NCI-H2107 (cell line): ENCODE measurements around the gene BOD1L2.
A peak's percentile ranks its signal among the peaks of the same experiment; 100 is the strongest.

Experiments used
- DNase-seq: peaks from one replicate; lab custom pipeline; 2025; lab: John Stamatoyannopoulos, UW

BOD1L2 gene

GRCh38 chr18:57150081-57150480, 3.2 kb downstream of the BOD1L2 start:
- DNase-seq = no peak

- peak; percentile 29 for DNase-seq
Measured at GRCh38 chr18:57150828-57151227, 3.9 kb downstream of the BOD1L2 start.

GRCh38 chr18:57154191-57154830, 7.4 kb downstream of the BOD1L2 start:
- no peak for DNase-seq

- no peak for DNase-seq
Measured at GRCh38 chr18:57164401-57164800, 17.5 kb downstream of the BOD1L2 start.

- DNase-seq = no peak
Measured at GRCh38 chr18:57167617-57168308, 20.9 kb downstream of the BOD1L2 start.

DNA sequence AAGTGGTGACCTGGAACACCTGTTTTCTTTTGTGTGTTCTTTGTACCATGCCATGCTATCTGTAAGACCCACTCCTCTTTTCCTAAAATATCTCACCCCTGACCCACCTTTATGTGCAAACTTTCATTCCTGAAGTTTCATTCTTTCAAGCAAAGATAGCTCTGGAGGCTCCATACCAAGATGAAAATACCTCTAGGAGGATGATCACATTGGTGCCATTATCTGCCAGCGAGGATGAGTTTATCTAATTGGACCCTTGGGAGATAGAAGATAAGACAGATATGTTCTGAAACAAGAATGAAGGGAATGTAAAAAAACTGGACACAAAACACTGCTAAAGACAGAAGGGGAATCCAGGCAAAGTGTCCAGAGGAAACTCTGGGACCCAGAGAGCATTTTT, 24.1 kb downstream of the BOD1L2 start:
- DNase-seq = no peak

DNA sequence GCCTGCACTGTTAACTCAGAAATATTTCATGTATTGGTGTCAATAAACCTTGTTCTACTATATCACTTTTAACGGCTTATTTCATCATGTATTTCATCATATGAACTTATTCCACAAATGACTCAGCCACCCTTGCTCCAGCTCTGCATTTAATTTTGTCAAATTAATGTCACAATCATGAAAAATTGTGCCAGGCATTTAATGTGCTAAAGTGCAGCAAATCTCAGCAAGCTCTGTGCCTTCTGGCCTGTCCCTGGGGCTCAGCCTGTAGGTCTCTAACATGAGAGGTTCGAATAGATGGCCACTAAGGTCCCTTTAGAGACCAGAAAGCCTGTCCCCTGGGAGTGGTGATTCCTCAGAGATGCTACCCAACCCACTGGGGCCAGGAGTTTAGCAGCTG, 28.6 kb downstream of the BOD1L2 start:
- no peak for DNase-seq

DNA sequence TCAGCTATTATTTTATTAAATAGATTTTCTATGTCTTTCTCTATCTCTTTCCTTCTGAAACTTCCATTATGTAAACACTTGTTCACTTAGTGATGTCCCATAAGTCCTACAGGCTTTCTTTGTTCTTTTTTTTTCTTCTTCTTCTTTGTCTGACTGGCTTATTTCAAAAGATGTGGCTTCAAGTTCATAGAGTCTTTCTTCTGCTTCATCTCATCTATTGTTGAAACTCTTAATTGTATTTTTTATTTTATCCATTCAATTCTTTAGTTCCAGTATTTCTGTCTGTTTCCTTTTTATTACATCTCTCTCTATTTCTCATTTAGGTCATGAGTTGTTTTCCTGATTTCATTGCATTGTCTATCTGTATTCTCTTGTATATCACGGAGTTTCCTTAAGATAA, 38.5 kb downstream of the BOD1L2 start:
- DNase-seq = no peak

GRCh38 chr18:57188851-57189557, 42.1 kb downstream of the BOD1L2 start:
- no peak for DNase-seq

DNA sequence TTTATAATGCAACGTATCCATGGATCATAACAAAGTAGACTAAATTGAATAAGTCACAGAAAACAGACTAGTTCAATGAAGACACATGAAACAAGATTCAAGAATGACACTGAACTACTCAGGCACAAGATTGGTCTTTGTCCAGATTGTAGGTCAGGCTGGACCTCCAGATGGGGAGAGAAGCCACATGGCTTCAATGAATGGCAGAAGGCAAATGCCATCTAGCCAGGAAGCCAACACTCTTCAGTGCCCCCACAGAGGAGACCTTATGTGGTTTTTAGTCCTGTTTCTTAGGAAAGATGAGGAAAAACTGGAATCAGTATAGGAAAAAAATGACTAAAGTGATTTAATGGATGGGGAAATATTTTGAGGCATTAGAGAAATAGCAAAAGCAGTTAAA, 43.1 kb downstream of the BOD1L2 start:
- DNase-seq = no peak

GRCh38 chr18:57194070-57194469, 47.2 kb downstream of the BOD1L2 start:
- DNase-seq = no peak

DNA sequence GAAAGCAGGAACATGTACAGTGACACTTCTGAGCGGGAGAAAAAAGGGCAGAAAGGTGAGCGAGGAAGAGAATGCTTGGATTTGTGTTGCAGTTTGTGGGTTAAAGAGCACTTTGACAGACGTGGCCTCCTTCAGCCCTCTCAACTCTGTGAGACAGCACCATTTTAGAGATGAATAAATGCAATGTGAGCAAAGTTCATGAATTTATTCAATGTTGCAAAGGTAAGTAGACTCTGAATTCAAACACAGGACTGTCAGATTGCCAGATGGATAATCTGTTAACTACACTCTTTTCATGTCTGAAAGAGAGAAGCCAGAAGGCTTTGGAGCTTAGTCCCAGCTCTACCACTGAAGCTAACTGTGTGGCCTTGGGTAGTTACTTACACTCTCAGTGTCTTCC, 47.7 kb downstream of the BOD1L2 start:
- DNase-seq = no peak

DNA sequence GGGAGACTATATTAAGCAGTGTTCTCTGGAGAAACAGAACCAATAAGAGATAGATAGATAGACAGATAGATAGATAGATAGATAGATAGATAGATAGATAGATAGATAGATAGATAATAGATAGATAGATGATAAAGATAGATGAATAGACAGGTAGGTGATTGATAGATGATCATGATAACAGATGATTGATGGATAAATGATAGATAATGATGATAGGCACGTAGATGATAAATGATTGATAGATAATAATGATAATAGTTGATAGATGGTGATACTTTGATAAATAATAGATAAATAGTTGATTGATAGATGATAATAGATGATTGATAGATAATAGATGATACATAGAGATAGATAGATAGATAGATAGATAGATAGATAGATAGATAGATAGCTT, 48.5 kb downstream of the BOD1L2 start:
- no peak for DNase-seq

DNA sequence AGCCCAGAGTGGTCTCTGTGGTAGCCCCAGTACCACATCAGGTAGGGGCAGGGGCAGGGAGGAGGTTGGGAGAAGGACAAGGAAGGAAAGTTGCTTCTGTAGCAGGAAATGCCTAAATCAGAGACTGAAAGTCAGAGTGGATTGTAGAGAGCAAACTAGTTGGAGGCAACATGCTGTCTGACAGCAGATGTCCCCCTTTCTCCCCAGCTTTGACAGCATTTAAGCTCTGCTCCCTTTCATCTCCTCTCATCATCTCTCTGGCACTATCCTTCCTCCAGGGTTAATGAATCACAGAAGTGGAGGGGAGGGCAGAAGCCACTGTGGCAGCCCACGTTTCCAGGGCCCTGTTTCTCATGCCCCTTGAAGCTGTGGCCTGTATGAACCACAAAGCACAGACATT, 50.4 kb downstream of the BOD1L2 start:
- no peak for DNase-seq

- no peak for DNase-seq
Measured at GRCh38 chr18:57198073-57198472, 51.2 kb downstream of the BOD1L2 start.
